AG04450 (cell line): ENCODE data around the gene ELOA2. TPM values are rescaled to one million over a fixed set of nuclear protein-coding genes. Genes with fewer than 3 reads are reported as not detected.
A peak's percentile ranks its signal among the peaks of the same experiment; 100 is the strongest.
"Not testable (repeated sequence)": the region's sequence is repeated elsewhere in the genome, so short reads cannot be mapped to it uniquely, and the experiment has no call there.

Source experiments
- CTCF ChIA-PET: fragments of 300-600, 350-600 bp; formaldehyde crosslinking; extraction: SDS; loops from one replicate; lab custom pipeline; 2022; ENCODE audit warnings: antibody characterized with exemption, inconsistent platforms; lab: Charles Lee
- POLR2A ChIA-PET: fragments of 350-600 bp; formaldehyde crosslinking; extraction: SDS; loops from one replicate; lab custom pipeline; 2021; ENCODE audit warnings: antibody characterized with exemption, inconsistent platforms; lab: Yijun Ruan, JAX
- DNase-seq: peaks from one replicate; pipeline ENCODE4 v3.0.0-alpha.2; 2011; ENCODE audit warnings: low read depth, low spot score
- H3K27ac ChIP-seq: one replicate; pipeline ENCODE4 v1.5.1; 2012; ENCODE audit warnings: low read depth, low read length, control low read depth
- H3K27me3 ChIP-seq: one replicate; pipeline ENCODE4 v1.6.0; 2012; ENCODE audit warnings: low read length; ENCODE audit not compliant: control insufficient read depth, insufficient read depth
- H3K4me3 ChIP-seq: 2 replicates; pipeline ENCODE4 v1.5.1; 2011; ENCODE audit warnings: mild to moderate bottlenecking, low read depth, low read length, control low read depth
- H3K9me3 ChIP-seq: 2 replicates; pipeline ENCODE4 v1.5.1; 2012; ENCODE audit warnings: low read length; ENCODE audit not compliant: control insufficient read depth, insufficient read depth
- CTCF ChIP-seq: IDR thresholded peaks from 2 replicates; pipeline ENCODE4 v1.5.1; 2011; ENCODE audit warnings: low read depth, low read length, control low read depth, inconsistent platforms
- polyA plus RNA-seq: library from polyadenylated mRNA; depleted of rRNA; stranded (reverse); fragments of >200 nt; gene quantifications from 2 replicates; pipeline ENCODE4 v1.2.3, GENCODE V29; 2011

Gene ELOA2
- polyA plus RNA-seq, 1 experiment = not detected

- CTCF ChIA-PET = interaction anchor here (1.0 to 3.3 kb wide), 6 partner anchors 12 to 698 kb away, joined by 3 to 23 read pairs (median 4); no protein-coding TSS in a partner anchor
- POLR2A ChIA-PET = no interaction called here
Observed at GRCh38 chr18:47050468-47050867, 15.0 kb upstream of the ELOA2 start.

GRCh38 chr18:47040982-47041381 lies 5.6 kb upstream of the ELOA2 start:
- TF ChIP-seq CTCF = no peak
- H3K9me3 ChIP-seq = no peaks in the 10 kb centered on the region
- no peaks in the 10 kb centered on the region for H3K27me3 ChIP-seq
- no peak overlapping the region for H3K27ac ChIP-seq
- CTCF ChIA-PET = no interaction called here
- POLR2A ChIA-PET = no interaction called here
- H3K4me3 ChIP-seq = no peak overlapping the region
- DNase-seq = no peak

More at GRCh38 chr18:47050468-47050867, 15.0 kb upstream of the ELOA2 start:
- TF ChIP-seq CTCF = peak; percentile 78
- H3K27ac ChIP-seq = no peak overlapping the region
- H3K4me3 ChIP-seq = no peak overlapping the region
- H3K27me3 ChIP-seq = peaks cover 2% of the 10 kb centered on the region
- no peaks in the 10 kb centered on the region for H3K9me3 ChIP-seq
- peak; percentile 8 for DNase-seq

GRCh38 chr18:47036927-47037578 lies 1.6 kb upstream of the ELOA2 start:
- H3K9me3 ChIP-seq = peaks cover 31% of the 10 kb centered on the region
- no peak for TF ChIP-seq CTCF
- no peak overlapping the region for H3K4me3 ChIP-seq
- H3K27ac ChIP-seq = no peak overlapping the region
- CTCF ChIA-PET = interaction anchor here (1.2 kb wide), 1 partner anchor 87 kb away, joined by 5 read pairs; no protein-coding TSS in a partner anchor
- no peak for DNase-seq
- POLR2A ChIA-PET = no interaction called here
- H3K27me3 ChIP-seq = no peaks in the 10 kb centered on the region

- no peak overlapping the region for H3K4me3 ChIP-seq
- POLR2A ChIA-PET = no interaction called here
- no peaks in the 10 kb centered on the region for H3K27me3 ChIP-seq
- H3K27ac ChIP-seq = no peak overlapping the region
- DNase-seq = no peak
- CTCF ChIA-PET = interaction anchor here (1.2 kb wide), 1 partner anchor 86 kb away, joined by 5 read pairs; no protein-coding TSS in a partner anchor
- peaks cover 31% of the 10 kb centered on the region for H3K9me3 ChIP-seq
- peak; percentile 40 for TF ChIP-seq CTCF
Observed at GRCh38 chr18:47036298-47036874, 965 bp upstream of the ELOA2 start.

GRCh38 chr18:47034591-47034990 lies 830 bp downstream of the ELOA2 start:
- H3K9me3 ChIP-seq = peaks cover 31% of the 10 kb centered on the region
- DNase-seq, POLR2A ChIA-PET, CTCF ChIA-PET, H3K27me3 ChIP-seq, H3K4me3 ChIP-seq, H3K27ac ChIP-seq: not testable (repeated sequence)
